ENCODE data around the gene MCL1. TPM values are rescaled to one million over a fixed set of nuclear protein-coding genes. Genes with fewer than 3 reads are reported as not detected.
A peak's percentile ranks its signal among the peaks of the same experiment; 100 is the strongest.

Gene MCL1
- total and polyA plus RNA-seq, 2 of the 13 experiments (the other 11 are each of a cell fraction or from before 2014, with no cell fraction given) = 69.5 to 125 TPM

- ChIA-PET POLR2A (interaction anchor here (2.4 kb wide), 1 partner anchor 26 kb away, joined by 10 read pairs; no protein-coding TSS in a partner anchor), CTCF (ENCODE audit: low intra/inter-chr PET ratio, low total read pairs) (no interaction called here)
- H3K4me1 ChIP-seq (ENCODE audit: insufficient read depth, low read length) = peaks cover 84% of the 10 kb centered on the region
- WGBS (ENCODE audit: low lambda C conversion rate) = 65% methylated on average over 12 of the region's 14 CpGs
- H3K79me2 ChIP-seq (ENCODE audit: insufficient read depth, low read length) = no peaks in the 10 kb centered on the region
- H3K4me3 ChIP-seq (replicated peaks in 1 of 3; ENCODE audit: insufficient read depth in 1 of 3, low read depth in 2 of 3, low read length in 3 of 3) = no peak overlapping the region
- DNase-seq (ENCODE audit: low spot score) = no peak
- no TSS peak for BruUV-seq (replicated peaks)
- H3K9me3 ChIP-seq (ENCODE audit: low read length) = no peaks in the 10 kb centered on the region
- peak overlapping the region; percentile 7 for H3K27ac ChIP-seq (ENCODE audit: extremely low read length, insufficient read depth, low read length)
- FAIRE-seq = no peak
- 0 out of 2 replicates have a peak overlapping the region, but pooled peaks have one; percentile 10 for H3K4me2 ChIP-seq (ENCODE audit: low read depth, low read length)
- in situ Hi-C loops (cut with HindIII; ENCODE audit: extremely low pct_ligation_motif_present, low pct_unique_long_range_greater_than_20kb) = loop anchor here (10.0 kb wide), 1 partner anchor 281 kb away; the partner anchor contains the start of gene CA14
- intact Hi-C loops (cut with micrococcal nuclease; ENCODE audit: unreplicated experiment) = no loop called here
- H4K20me1 ChIP-seq (ENCODE audit: insufficient read depth, low read length) = no peaks in the 10 kb centered on the region
- H3K36me3 ChIP-seq (replicated peaks in 1 of 2; ENCODE audit: control insufficient read depth in 1 of 2, insufficient read depth in 2 of 2, low read length in 2 of 2) = no peaks in the 10 kb centered on the region
- no peak overlapping the region for H2AFZ ChIP-seq (ENCODE audit: low read length)
- no peak overlapping the region for H3K9ac ChIP-seq (ENCODE audit: insufficient read depth, low read depth, low read length)
- ATAC-seq = no peak
- H3K27me3 ChIP-seq (ENCODE audit: control insufficient read depth in 1 of 2, insufficient read depth in 2 of 2, low read length in 2 of 2) = no peaks in the 10 kb centered on the region; a peak in 1 of 5 replicates
- TF ChIP-seq ZNF776 (CRISPR knock-in tag; IDR thresholded peaks at IDR 0.05) = no peak
- peak; percentile 80 for TF ChIP-seq TEAD3 (CRISPR knock-in tag; optimal IDR thresholded peaks at IDR 0.05; ENCODE audit: borderline replicate concordance)
Observed at GRCh38 chr1:150535511-150536287, 43.7 kb downstream of the MCL1 start.

- TF ChIP-seq FOSL2 (CRISPR knock-in tag; IDR thresholded peaks at IDR 0.05) (no peak), ZNF749 (CRISPR knock-in tag; IDR thresholded peaks at IDR 0.05; ENCODE audit: borderline replicate concordance) (no peak), ADNP (CRISPR knock-in tag; IDR thresholded peaks at IDR 0.05) (no peak), PBX3 (CRISPR knock-in tag; IDR thresholded peaks at IDR 0.05; ENCODE audit: borderline replicate concordance) (no peak), TEAD2 (CRISPR knock-in tag; IDR thresholded peaks at IDR 0.05) (no peak), JUND (CRISPR knock-in tag; IDR thresholded peaks at IDR 0.05) (no peak)
- in situ Hi-C loops (cut with HindIII; ENCODE audit: extremely low pct_ligation_motif_present, low pct_unique_long_range_greater_than_20kb) = loop anchor here (5.0 to 10.0 kb wide), 2 partner anchors 47 to 279 kb away; partner anchors contain the start of genes CA14 and TARS2
- H3K9ac ChIP-seq (ENCODE audit: insufficient read depth, low read depth, low read length) = no peak overlapping the region
Observed at GRCh38 chr1:150534002-150534401, 45.4 kb downstream of the MCL1 start.

More at GRCh38 chr1:150534002-150534401, 45.4 kb downstream of the MCL1 start:
- no peak overlapping the region for H3K4me2 ChIP-seq (ENCODE audit: low read depth, low read length)
- BruUV-seq (replicated peaks) = no TSS peak
- no peaks in the 10 kb centered on the region for H3K36me3 ChIP-seq (replicated peaks in 1 of 2; ENCODE audit: control insufficient read depth in 1 of 2, insufficient read depth in 2 of 2, low read length in 2 of 2)
- WGBS (ENCODE audit: low lambda C conversion rate) = 90% methylated on average over 2 of the region's 6 CpGs
- no peaks in the 10 kb centered on the region for H4K20me1 ChIP-seq (ENCODE audit: insufficient read depth, low read length)
- intact Hi-C loops (cut with micrococcal nuclease; ENCODE audit: unreplicated experiment) = no loop called here
- DNase-seq (ENCODE audit: low spot score) = no peak
- no peak overlapping the region for H3K27ac ChIP-seq (ENCODE audit: extremely low read length, insufficient read depth, low read length)
- no peak for ATAC-seq
- ChIA-PET POLR2A (interaction anchor here (2.2 to 4.6 kb wide), 4 partner anchors 10 to 27 kb away, joined by 12 to 78 read pairs (median 36); partner anchors contain the start of genes ADAMTSL4 and FALEC), CTCF (ENCODE audit: low intra/inter-chr PET ratio, low total read pairs) (interaction anchor here (2.5 kb wide), 1 partner anchor 70 kb away, joined by 18 read pairs; no protein-coding TSS in a partner anchor)
- no peak for FAIRE-seq
- no peaks in the 10 kb centered on the region for H3K79me2 ChIP-seq (ENCODE audit: insufficient read depth, low read length)
- no peaks in the 10 kb centered on the region; a peak in 1 of 5 replicates for H3K27me3 ChIP-seq (ENCODE audit: control insufficient read depth in 1 of 2, insufficient read depth in 2 of 2, low read length in 2 of 2)
- peaks cover 91% of the 10 kb centered on the region for H3K4me1 ChIP-seq (ENCODE audit: insufficient read depth, low read length)
- no peak overlapping the region for H2AFZ ChIP-seq (ENCODE audit: low read length)
- no peak overlapping the region for H3K4me3 ChIP-seq (replicated peaks in 1 of 3; ENCODE audit: insufficient read depth in 1 of 3, low read depth in 2 of 3, low read length in 3 of 3)
- H3K9me3 ChIP-seq (ENCODE audit: low read length) = no peaks in the 10 kb centered on the region
